IPS DF 6.9 (cell line): ENCODE measurements around the gene DPM2.

Experiments used
- DNase-seq: peaks from one replicate; pipeline ENCODE4 v3.0.0-alpha.2; 2013; ENCODE audit warnings: low read depth, low spot score
- H3K27ac ChIP-seq: one replicate; pipeline ENCODE4 v1.5.1; 2013; ENCODE audit warnings: low read length, control low read depth
- H3K27me3 ChIP-seq: 2 replicates; pipeline ENCODE4 v1.6.1; 2013; ENCODE audit warnings: mild to moderate bottlenecking, low read length; ENCODE audit not compliant: control insufficient read depth, insufficient read depth
- H3K36me3 ChIP-seq: 2 replicates; pipeline ENCODE4 v1.6.1; 2013; ENCODE audit warnings: low read length; ENCODE audit not compliant: control insufficient read depth, insufficient read depth
- H3K4me1 ChIP-seq: 2 replicates; pipeline ENCODE4 v1.6.1; 2013; ENCODE audit warnings: low read length; ENCODE audit not compliant: control insufficient read depth, insufficient read depth
- H3K4me3 ChIP-seq: 2 replicates; pipeline ENCODE4 v1.5.1; 2013; ENCODE audit warnings: mild to moderate bottlenecking, low read length
- H3K9me3 ChIP-seq: 2 replicates; pipeline ENCODE4 v1.6.1; 2013; ENCODE audit warnings: low read length, inconsistent platforms; ENCODE audit not compliant: control insufficient read depth, insufficient read depth
- WGBS: extraction: QIAGEN DNeasy Blood & Tissue Kit; methylation state at CpG from one replicate; pipeline ENCODE4 v1.1.7; 2013; ENCODE audit warnings: mixed read lengths, missing lambda C conversion rate; ENCODE audit not compliant: insufficient read length, insufficient coverage; 5-methylcytosine and 5-hydroxymethylcytosine counted together

DPM2 gene

DNA sequence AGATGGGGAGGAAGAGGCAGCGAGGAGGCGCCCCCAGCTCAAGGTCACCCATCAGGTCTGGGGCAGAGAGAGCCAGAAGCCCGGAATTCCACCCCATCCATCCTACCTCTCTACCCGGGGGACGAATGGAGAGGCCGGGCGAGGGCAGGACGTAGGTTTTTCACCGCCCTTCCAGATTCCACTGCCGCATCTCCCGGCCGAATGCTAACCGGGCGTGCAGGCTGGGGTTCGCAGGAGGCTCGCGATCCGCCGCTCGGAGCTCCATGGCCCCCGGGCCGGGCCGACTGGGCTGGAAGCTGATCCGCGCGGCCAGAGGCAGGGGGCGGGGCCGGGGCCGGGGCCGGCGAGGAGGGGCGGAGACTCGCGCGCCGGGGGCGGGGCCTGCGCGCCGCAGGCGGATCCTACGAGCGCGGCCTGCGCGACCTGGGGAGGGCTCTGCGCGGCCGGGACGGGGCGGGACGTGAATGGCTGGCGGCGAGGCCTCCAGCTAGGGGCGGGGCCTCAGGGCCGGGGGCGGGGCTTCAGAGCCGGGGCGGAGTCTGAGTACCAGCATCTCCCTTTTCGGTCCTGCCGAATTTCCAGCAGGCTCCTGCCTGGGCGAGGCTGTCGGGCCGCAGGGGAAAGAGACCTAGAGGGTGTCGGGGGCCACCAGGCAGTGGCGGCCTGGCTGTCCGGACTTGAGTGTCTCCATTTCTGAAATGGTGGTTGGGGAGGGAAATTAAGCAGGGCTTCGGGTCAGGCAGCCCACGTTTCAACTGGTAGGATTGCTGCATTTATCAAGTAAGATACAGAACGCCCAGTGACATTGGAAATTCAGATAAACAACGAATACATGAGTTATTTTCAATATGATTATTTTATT, 20.7 kb downstream of the DPM2 start, which contains the start of gene ST6GALNAC4:
TSS of gene ST6GALNAC4 (minus strand) at position 322 of the 862 bp plus-strand sequence. CDS start 622 bp downstream, outside the sequence.
- Histone ChIP-seq H3K36me3 (peaks cover 6% of the 10 kb centered on the region; the same call in 1 of the 2 replicates), H3K27me3 (no peaks in the 10 kb centered on the region), H3K4me1 (peaks cover 2% of the 10 kb centered on the region; the same call in 1 of the 2 replicates), H3K27ac (no peak within 1 kb of the TSS), H3K9me3 (no peaks in the 10 kb centered on the region), H3K4me3 (peak within 1 kb of the TSS; percentile 56; the same call in 1 of the 2 replicates)
- no CpG with 5 or more reads among the region's 71 CpGs for WGBS
- DNase-seq, result no peak

GRCh38 chr9:127915801-127916719, 21.6 kb downstream of the DPM2 start:
- no peaks in the 10 kb centered on the region for H3K27me3 ChIP-seq
- H3K9me3 ChIP-seq, result no peaks in the 10 kb centered on the region
- no CpG with 5 or more reads among the region's 27 CpGs for WGBS
- H3K4me3 ChIP-seq, result peak overlapping the region; percentile 56; the same call in 1 of the 2 replicates
- no peak for DNase-seq
- no peak overlapping the region for H3K27ac ChIP-seq
- H3K36me3 ChIP-seq, result peaks cover 7% of the 10 kb centered on the region; the same call in 1 of the 2 replicates
- peaks cover 2% of the 10 kb centered on the region; the same call in 1 of the 2 replicates for H3K4me1 ChIP-seq

DNA sequence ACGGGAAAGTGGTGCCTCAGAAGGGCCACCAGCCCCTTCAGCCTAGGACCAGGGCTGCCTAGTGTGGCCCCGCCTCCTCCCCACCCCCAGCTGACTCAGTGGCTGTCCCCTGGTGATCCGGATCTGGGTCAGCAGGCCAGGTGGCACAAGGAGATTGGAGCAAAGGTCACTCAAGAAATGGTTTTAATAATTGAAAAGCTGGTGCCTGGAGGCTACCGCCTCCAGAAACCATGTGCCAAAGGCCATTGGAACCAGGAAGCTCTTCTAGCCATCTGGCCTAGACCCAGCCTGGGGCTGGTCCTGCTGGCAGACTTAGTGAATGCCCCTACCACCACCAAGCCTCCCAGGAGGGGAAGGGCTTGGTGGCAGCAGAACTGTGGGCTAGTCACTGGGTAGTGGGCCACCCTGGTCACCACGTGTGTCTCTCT, 22.3 kb downstream of the DPM2 start:
- WGBS, result no CpG with 5 or more reads among the region's 5 CpGs
- H3K4me3 ChIP-seq, result no peak overlapping the region
- H3K4me1 ChIP-seq, result peaks cover 2% of the 10 kb centered on the region; the same call in 1 of the 2 replicates
- DNase-seq, result no peak
- no peaks in the 10 kb centered on the region for H3K27me3 ChIP-seq
- H3K36me3 ChIP-seq, result peaks cover 7% of the 10 kb centered on the region; the same call in 1 of the 2 replicates
- no peaks in the 10 kb centered on the region for H3K9me3 ChIP-seq
- no peak overlapping the region for H3K27ac ChIP-seq

GRCh38 chr9:127913682-127914081, 24.0 kb downstream of the DPM2 start:
- no peaks in the 10 kb centered on the region for H3K27me3 ChIP-seq
- H3K4me1 ChIP-seq, result peaks cover 2% of the 10 kb centered on the region; the same call in 1 of the 2 replicates
- H3K4me3 ChIP-seq, result no peak overlapping the region
- DNase-seq, result no peak
- H3K9me3 ChIP-seq, result no peaks in the 10 kb centered on the region
- H3K36me3 ChIP-seq, result peaks cover 8% of the 10 kb centered on the region; the same call in 1 of the 2 replicates
- no peak overlapping the region for H3K27ac ChIP-seq
- no CpG with 5 or more reads among the region's 11 CpGs for WGBS

- Histone ChIP-seq H3K27ac (no peak overlapping the region), H3K4me3 (no peak overlapping the region), H3K36me3 (peaks cover 11% of the 10 kb centered on the region; the same call in 1 of the 2 replicates), H3K4me1 (peaks cover 2% of the 10 kb centered on the region; the same call in 1 of the 2 replicates), H3K27me3 (no peaks in the 10 kb centered on the region), H3K9me3 (no peaks in the 10 kb centered on the region)
- no peak for DNase-seq
- WGBS, result no CpG with 5 or more reads among the region's 5 CpGs
Observed at GRCh38 chr9:127912882-127913281, 24.8 kb downstream of the DPM2 start.

DNA sequence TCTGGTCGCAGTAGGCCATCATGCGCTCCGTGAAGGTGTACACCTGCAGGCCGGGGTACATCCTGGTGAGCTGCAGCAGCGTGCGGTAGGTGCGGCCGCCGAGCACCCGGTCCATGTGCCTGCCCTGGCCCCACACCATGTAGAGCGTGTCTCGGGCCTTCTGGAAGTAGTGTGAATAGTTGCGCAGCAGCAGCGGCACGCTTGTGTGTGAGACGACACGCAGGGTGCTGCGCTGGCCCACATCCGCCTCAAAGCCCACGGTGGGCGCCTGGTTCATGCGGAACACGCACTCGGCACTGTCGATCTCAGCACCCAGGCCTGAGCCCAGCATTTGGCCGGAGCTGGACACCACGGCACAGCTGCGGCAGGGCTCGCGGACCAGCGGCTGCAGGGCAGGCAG, 25.4 kb downstream of the DPM2 start:
- Histone ChIP-seq H3K9me3 (no peaks in the 10 kb centered on the region), H3K27ac (no peak overlapping the region), H3K4me3 (no peak overlapping the region), H3K4me1 (no peaks in the 10 kb centered on the region), H3K36me3 (peaks cover 11% of the 10 kb centered on the region; the same call in 1 of the 2 replicates), H3K27me3 (no peaks in the 10 kb centered on the region)
- DNase-seq, result no peak
- no CpG with 5 or more reads among the region's 31 CpGs for WGBS

GRCh38 chr9:127910613-127911205, 26.9 kb downstream of the DPM2 start:
- Histone ChIP-seq H3K36me3 (peaks cover 11% of the 10 kb centered on the region; the same call in 1 of the 2 replicates), H3K27me3 (no peaks in the 10 kb centered on the region), H3K4me3 (no peak overlapping the region), H3K9me3 (no peaks in the 10 kb centered on the region), H3K4me1 (no peaks in the 10 kb centered on the region; the same call in 1 of the 2 replicates), H3K27ac (no peak overlapping the region)
- DNase-seq, result no peak
- WGBS, result no CpG with 5 or more reads among the region's 6 CpGs

DNA sequence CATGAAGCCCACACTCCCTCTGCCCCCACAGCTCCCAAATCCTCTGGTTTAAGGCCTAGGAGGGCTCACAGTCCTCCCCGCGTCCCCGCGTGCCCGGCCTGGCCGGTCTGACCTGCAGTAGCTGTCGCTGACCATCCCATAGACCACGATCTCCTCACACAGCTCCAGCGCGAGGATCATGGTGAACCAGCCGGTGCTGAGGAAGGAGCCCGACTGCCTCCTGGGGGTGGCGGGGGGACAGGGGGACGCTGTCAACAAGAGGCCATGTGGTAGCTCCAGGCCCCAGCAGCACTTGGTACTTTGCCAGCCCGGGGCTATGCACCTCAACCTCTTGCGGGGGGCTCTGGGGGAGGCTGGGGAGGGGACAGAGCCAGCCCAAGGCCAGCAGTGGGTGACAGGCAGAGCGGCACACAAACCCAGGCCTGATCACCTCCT, 27.8 kb downstream of the DPM2 start:
- no peak for DNase-seq
- no CpG with 5 or more reads among the region's 17 CpGs for WGBS
- Histone ChIP-seq H3K27me3 (no peaks in the 10 kb centered on the region), H3K4me1 (no peaks in the 10 kb centered on the region; the same call in 1 of the 2 replicates), H3K27ac (no peak overlapping the region), H3K4me3 (no peak overlapping the region), H3K36me3 (peaks cover 11% of the 10 kb centered on the region; the same call in 1 of the 2 replicates), H3K9me3 (no peaks in the 10 kb centered on the region)

- H3K36me3 ChIP-seq, result peaks cover 11% of the 10 kb centered on the region; the same call in 1 of the 2 replicates
- no peak overlapping the region for H3K27ac ChIP-seq
- no peaks in the 10 kb centered on the region for H3K27me3 ChIP-seq
- H3K4me3 ChIP-seq, result no peak overlapping the region
- H3K4me1 ChIP-seq, result no peaks in the 10 kb centered on the region; the same call in none of the 2 replicates
- no peak for DNase-seq
- no CpG with 5 or more reads among the region's 10 CpGs for WGBS
- no peaks in the 10 kb centered on the region for H3K9me3 ChIP-seq
Observed at GRCh38 chr9:127908660-127908926, 29.1 kb downstream of the DPM2 start.
